NB4 (cell line): Measurements from ENCODE around the gene CCNE1.

Experiments
- MYC ChIP-seq: IDR thresholded peaks from 2 replicates; pipeline ENCODE4 v1.6.1; 2011; ENCODE audit warnings: low read depth, low read length
- POLR2A ChIP-seq: IDR thresholded peaks from 2 replicates; pipeline ENCODE4 v1.6.1; 2011; ENCODE audit warnings: mild to moderate bottlenecking; ENCODE audit not compliant: insufficient read length; ENCODE audit errors: extremely low read depth
- TF ChIP-seq, protein P1 (sequence below): IDR thresholded peaks from one replicate; pipeline ENCODE4 v1.5.1; 2012; ENCODE audit warnings: low read depth, low read length
- TF ChIP-seq, protein P2 (sequence below): IDR thresholded peaks from 2 replicates; pipeline ENCODE4 v1.6.1; 2011; ENCODE audit warnings: low read depth, low read length

DNA sequence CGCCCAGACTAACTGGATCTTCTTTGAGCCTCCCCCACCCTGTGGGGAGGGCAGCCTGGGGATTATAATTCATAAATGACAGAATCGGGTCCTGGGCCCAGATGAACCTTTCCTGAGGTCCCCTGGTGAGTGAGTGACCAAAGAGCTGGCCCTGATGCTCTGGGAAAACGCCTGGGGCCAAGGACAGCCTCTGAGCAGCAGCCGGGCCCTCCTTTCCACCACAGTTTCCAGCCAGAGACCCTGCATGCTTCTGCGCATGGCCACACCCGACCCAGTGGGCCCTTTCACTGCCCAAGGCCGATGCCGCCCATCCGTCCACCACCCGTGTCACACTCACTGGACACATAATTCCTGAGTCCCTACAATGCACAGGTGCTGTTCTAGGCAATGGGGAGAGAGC lies 43.6 kb upstream of the CCNE1 start:
- TF ChIP-seq, protein P1, sequence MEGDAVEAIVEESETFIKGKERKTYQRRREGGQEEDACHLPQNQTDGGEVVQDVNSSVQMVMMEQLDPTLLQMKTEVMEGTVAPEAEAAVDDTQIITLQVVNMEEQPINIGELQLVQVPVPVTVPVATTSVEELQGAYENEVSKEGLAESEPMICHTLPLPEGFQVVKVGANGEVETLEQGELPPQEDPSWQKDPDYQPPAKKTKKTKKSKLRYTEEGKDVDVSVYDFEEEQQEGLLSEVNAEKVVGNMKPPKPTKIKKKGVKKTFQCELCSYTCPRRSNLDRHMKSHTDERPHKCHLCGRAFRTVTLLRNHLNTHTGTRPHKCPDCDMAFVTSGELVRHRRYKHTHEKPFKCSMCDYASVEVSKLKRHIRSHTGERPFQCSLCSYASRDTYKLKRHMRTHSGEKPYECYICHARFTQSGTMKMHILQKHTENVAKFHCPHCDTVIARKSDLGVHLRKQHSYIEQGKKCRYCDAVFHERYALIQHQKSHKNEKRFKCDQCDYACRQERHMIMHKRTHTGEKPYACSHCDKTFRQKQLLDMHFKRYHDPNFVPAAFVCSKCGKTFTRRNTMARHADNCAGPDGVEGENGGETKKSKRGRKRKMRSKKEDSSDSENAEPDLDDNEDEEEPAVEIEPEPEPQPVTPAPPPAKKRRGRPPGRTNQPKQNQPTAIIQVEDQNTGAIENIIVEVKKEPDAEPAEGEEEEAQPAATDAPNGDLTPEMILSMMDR, result no peak
- no peak for TF ChIP-seq POLR2A
- TF ChIP-seq, protein P2, sequence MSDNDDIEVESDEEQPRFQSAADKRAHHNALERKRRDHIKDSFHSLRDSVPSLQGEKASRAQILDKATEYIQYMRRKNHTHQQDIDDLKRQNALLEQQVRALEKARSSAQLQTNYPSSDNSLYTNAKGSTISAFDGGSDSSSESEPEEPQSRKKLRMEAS, result no peak
- TF ChIP-seq MYC, result no peak
